ENCODE data around the gene GDI2.

The GDI2 gene

DNA sequence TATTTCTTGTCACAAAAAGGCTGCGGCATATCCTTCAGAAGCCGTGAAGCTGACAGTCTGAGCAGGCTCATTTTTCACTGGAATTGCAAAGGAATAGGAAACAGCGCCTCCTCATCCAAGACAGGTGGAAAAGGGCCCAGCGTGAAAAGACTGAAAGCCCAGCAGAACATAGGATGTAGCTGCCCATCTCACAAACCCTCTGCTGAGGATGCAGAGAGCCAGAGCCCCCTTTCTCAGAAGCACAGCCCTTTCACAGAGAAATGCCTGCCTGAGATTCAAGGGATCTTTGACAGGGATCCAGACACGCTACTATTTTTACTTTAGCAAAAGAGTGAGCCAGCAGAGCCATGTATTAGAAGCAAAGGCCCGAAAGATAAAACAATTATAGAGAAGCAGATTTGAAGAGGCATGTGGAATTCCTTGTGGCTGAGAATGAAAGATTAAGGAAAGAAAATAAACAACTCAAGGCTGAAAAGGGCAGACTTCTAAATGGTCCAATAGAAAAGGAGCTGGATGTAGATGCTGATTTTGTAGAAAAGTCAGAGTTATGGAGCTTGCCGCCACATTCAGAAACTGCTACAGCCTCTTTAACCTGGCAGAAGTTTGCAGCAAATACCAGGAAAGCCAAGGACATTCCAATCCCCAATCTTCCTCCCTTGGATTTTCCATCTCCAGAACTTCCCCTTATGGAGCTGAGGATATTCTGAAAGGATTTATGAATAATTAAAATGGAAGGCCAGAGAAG is 36.9 kb downstream of the GDI2 start:
- Histone ChIP-seq H3K36me3 (no peaks in the 10 kb centered on the region), H3K4me3 (ENCODE audit: low read depth, low read length) (no peak overlapping the region), H3K27ac (no peak overlapping the region), H3K9me3 (ENCODE audit: severe bottlenecking) (no peaks in the 10 kb centered on the region), H3K27me3 (ENCODE audit: insufficient read depth, low read depth, severe bottlenecking) (no peaks in the 10 kb centered on the region)
- no peak for DNase-seq
- TF ChIP-seq CTCF (IDR thresholded peaks at IDR 0.05; ENCODE audit: low read depth, low read length), result no peak

GRCh38 chr10:5775685-5776084 is 37.5 kb downstream of the GDI2 start:
- H3K4me3 ChIP-seq (ENCODE audit: low read depth, low read length), result no peak overlapping the region
- TF ChIP-seq CTCF (IDR thresholded peaks at IDR 0.05; ENCODE audit: low read depth, low read length), result no peak
- no peaks in the 10 kb centered on the region for H3K9me3 ChIP-seq (ENCODE audit: severe bottlenecking)
- no peaks in the 10 kb centered on the region for H3K27me3 ChIP-seq (ENCODE audit: insufficient read depth, low read depth, severe bottlenecking)
- no peak for DNase-seq
- H3K27ac ChIP-seq, result no peak overlapping the region
- no peaks in the 10 kb centered on the region for H3K36me3 ChIP-seq

- no peak for TF ChIP-seq CTCF (IDR thresholded peaks at IDR 0.05; ENCODE audit: low read depth, low read length)
- DNase-seq, result no peak
- Histone ChIP-seq H3K9me3 (ENCODE audit: severe bottlenecking) (no peaks in the 10 kb centered on the region), H3K27me3 (ENCODE audit: insufficient read depth, low read depth, severe bottlenecking) (no peaks in the 10 kb centered on the region), H3K27ac (no peak overlapping the region), H3K36me3 (no peaks in the 10 kb centered on the region), H3K4me3 (ENCODE audit: low read depth, low read length) (no peak overlapping the region)
Observed at GRCh38 chr10:5774987-5775620, 38.1 kb downstream of the GDI2 start.

GRCh38 chr10:5766189-5766588 is 47.0 kb downstream of the GDI2 start:
- TF ChIP-seq CTCF (IDR thresholded peaks at IDR 0.05; ENCODE audit: low read depth, low read length), result no peak
- no peak for DNase-seq
- Histone ChIP-seq H3K27me3 (ENCODE audit: insufficient read depth, low read depth, severe bottlenecking) (no peaks in the 10 kb centered on the region), H3K36me3 (peaks cover 20% of the 10 kb centered on the region), H3K4me3 (ENCODE audit: low read depth, low read length) (no peak overlapping the region), H3K27ac (no peak overlapping the region), H3K9me3 (ENCODE audit: severe bottlenecking) (no peaks in the 10 kb centered on the region)

DNA sequence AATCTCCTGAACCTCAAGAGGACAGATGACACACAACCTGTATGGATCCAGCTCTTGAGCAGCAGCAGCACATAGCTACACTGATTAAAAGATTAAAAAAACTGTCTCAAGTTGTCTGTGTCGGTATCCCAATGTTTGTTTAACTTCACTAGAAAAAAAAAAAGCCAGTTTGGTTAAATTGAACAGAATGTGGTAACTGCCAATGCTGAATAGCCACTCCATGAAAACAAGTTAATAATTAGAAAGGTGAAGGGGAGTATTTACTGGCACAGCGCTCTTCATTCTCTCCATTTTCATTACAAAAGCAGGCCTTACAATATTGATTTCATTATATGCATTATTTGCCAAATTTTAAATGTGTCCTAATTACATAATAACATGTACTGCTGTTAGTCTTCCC is 47.6 kb downstream of the GDI2 start:
- H3K36me3 ChIP-seq, result peaks cover 20% of the 10 kb centered on the region
- TF ChIP-seq CTCF (IDR thresholded peaks at IDR 0.05; ENCODE audit: low read depth, low read length), result no peak
- no peaks in the 10 kb centered on the region for H3K9me3 ChIP-seq (ENCODE audit: severe bottlenecking)
- no peak overlapping the region for H3K4me3 ChIP-seq (ENCODE audit: low read depth, low read length)
- no peaks in the 10 kb centered on the region for H3K27me3 ChIP-seq (ENCODE audit: insufficient read depth, low read depth, severe bottlenecking)
- no peak overlapping the region for H3K27ac ChIP-seq
- DNase-seq, result no peak
